ENCODE results near the gene CELA2B. TPM values are rescaled to one million over a fixed set of nuclear protein-coding genes. Genes with fewer than 3 reads are reported as not detected.

The CELA2B gene
- total RNA-seq, 2 donors from 2014 or later: 333 to 1,481 TPM

DNA sequence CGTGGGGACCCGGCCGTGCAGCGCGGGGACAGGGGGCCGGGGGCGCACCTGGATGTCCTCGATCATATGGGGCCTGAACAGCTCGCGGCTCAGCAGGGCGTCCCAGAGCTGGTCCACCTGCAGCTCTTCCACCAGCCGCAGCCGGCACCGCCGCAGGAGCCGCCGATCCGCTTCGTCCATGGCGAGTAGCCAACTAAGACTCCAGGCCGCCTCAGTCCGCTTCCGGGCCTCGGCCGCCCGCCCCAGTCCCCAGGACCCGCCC lies 48.0 kb downstream of the CELA2B start, which contains the start of gene CASP9:
Gene CASP9, minus strand, starts transcription at position 195 of the 262 bp plus-strand sequence. Its CDS starts 15 bp downstream, at position 180.
- Histone ChIP-seq H3K36me3 (replicated peaks in 1 of 2; ENCODE audit: insufficient read depth in 1 of 2, low read depth in 2 of 2) (no peaks in the 10 kb centered on the region), H3K9me3 (no peaks in the 10 kb centered on the region)
- TF ChIP-seq POLR2A (IDR thresholded peaks at IDR 0.05): peak in 2 of 3 donors; percentile 34 to 72
- TF ChIP-seq, protein P1, sequence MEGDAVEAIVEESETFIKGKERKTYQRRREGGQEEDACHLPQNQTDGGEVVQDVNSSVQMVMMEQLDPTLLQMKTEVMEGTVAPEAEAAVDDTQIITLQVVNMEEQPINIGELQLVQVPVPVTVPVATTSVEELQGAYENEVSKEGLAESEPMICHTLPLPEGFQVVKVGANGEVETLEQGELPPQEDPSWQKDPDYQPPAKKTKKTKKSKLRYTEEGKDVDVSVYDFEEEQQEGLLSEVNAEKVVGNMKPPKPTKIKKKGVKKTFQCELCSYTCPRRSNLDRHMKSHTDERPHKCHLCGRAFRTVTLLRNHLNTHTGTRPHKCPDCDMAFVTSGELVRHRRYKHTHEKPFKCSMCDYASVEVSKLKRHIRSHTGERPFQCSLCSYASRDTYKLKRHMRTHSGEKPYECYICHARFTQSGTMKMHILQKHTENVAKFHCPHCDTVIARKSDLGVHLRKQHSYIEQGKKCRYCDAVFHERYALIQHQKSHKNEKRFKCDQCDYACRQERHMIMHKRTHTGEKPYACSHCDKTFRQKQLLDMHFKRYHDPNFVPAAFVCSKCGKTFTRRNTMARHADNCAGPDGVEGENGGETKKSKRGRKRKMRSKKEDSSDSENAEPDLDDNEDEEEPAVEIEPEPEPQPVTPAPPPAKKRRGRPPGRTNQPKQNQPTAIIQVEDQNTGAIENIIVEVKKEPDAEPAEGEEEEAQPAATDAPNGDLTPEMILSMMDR (IDR thresholded peaks at IDR 0.05): peak in 1 of 7 experiments; percentile 31

DNA sequence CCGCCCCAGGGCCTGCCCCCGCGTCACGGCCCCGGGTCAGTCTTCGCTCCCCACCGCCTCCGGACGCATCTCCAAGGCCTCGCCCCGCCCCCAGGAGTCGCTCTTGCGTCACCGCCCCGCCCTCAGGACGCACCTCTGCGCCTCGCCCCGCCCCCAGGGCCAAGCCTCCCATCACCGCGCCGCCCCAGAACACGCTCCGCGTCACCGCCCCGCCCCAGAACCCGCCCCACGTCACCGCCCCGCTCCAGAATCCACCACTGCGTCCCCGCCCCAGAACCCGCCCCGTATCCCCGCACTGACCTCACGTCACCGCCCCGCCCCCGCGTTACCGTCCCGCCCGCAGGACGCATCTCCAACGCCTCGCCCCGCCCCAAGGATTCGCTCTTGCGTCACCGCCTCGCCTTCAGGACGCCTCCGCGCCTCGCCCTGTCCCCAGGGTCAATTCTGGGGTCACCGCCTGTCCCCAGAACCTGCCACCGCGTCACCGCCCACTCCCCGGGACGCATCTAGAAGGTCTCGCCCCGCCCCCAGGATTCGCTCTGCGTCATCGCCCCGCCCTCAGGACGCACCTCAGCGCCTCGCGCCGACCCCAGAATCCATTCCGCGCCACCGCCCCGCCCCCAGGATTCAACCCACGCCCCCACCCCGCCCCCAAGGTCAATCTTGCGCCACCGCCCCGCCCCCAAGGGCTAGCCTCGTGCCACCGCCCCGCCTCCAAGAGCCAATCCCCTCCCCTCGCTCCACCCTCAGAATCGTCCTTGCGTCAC lies 48.6 kb downstream of the CELA2B start:
- 0% methylated on average over 29 of the region's 88 CpGs; no CpG with 5 or more reads in 1 of the 2 donors for whole genome bisulfite sequencing, 2 donors
- no peak overlapping the region for H3K4me3 ChIP-seq
- ATAC-seq: peak; percentile 67
- H3K9me3 ChIP-seq: no peaks in the 10 kb centered on the region
- intact Hi-C loops (cut with DNase I): no loop called here
- H3K36me3 ChIP-seq (replicated peaks in 1 of 2; ENCODE audit: insufficient read depth in 1 of 2, low read depth in 2 of 2): no peaks in the 10 kb centered on the region
- TF ChIP-seq, protein P1 (IDR thresholded peaks at IDR 0.05): no peak
- TF ChIP-seq POLR2A (IDR thresholded peaks at IDR 0.05): no peak
- H3K27me3 ChIP-seq: no peaks in the 10 kb centered on the region
- H3K4me1 ChIP-seq: peaks cover 32% of the 10 kb centered on the region
- H3K27ac ChIP-seq: peak overlapping the region; percentile 94 to 99 (median 98)
- peak; percentile 100 for DNase-seq

More for the DNA sequence above, 48.0 kb downstream of the CELA2B start, which contains the start of gene CASP9:
- ATAC-seq (no peak), DNase-seq (no peak)
- H3K27me3 ChIP-seq: no peaks in the 10 kb centered on the region
- H3K4me1 ChIP-seq: peaks cover 32% of the 10 kb centered on the region
- peak within 1 kb of the TSS; percentile 11 to 13 for H3K4me3 ChIP-seq
- intact Hi-C loops (cut with DNase I): no loop called here
- WGBS, 2 donors: 0% methylated on average over 15 of the region's 27 CpGs; no CpG with 5 or more reads in 1 of the 2 donors
- H3K27ac ChIP-seq: peak within 1 kb of the TSS; percentile 94 to 99 (median 98)

DNA sequence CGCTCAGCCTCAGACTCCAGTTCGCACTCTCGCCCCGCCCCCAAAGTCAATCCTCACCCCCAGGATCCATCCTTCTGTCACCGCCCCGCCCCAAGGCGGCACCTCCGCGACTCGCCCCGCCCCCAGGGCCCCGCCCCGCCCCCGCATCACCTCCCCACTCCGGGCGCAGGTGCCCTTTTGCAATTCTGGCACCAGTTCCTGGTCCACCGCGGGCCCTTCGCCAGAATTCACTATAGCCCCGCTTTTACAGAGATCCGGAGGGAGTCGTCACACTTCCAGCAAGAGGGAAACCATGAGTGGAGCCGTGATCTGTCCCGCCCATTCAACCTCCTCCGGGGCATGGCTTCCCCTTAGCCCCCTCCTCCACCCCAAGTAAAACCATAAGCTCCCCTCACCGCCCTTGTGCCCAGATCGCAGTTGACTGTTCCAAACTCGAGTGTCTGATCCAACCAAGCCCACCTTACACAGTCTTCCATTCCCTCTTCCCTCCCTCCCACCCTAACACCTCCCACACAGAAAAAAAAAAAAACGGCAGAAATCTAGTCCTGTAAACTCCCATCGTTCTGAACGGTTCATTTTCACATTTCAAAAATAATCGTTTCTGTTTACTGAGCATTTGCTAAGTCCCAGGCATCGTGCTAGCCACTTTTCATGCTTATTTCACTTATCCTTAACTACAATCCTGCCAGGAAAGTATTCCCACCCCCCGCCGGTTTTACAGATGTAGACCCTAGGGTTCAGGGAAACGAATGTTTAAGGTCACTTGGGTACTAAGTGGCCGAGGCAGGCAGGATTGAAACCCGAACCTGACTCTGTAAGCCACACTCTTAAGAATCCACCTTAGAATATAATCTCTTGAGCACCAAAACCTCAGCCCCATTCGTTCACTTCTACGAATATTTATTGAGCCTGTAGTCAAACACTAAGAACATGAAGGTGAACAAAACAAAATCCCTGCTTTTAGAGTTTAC lies 49.4 kb downstream of the CELA2B start:
- H3K27me3 ChIP-seq: no peaks in the 10 kb centered on the region
- intact Hi-C loops (cut with DNase I): no loop called here
- H3K27ac ChIP-seq: peak overlapping the region; percentile 81 to 99 (median 96)
- no peaks in the 10 kb centered on the region for H3K36me3 ChIP-seq (replicated peaks in 1 of 2; ENCODE audit: insufficient read depth in 1 of 2, low read depth in 2 of 2)
- H3K4me3 ChIP-seq: peak overlapping the region in 1 of 2 donors; percentile 13
- 1 to 2% methylated on average over 17 to 33 of the region's 40 CpGs for WGBS, 2 donors
- TF ChIP-seq, protein P1 (IDR thresholded peaks at IDR 0.05): no peak
- TF ChIP-seq POLR2A (IDR thresholded peaks at IDR 0.05): peak in 2 of 3 donors; percentile 36 to 47
- ATAC-seq (peak; percentile 67), DNase-seq (peak in 2 of 4 donors; percentile 100)
- peaks cover 32% of the 10 kb centered on the region for H3K4me1 ChIP-seq
- no peaks in the 10 kb centered on the region for H3K9me3 ChIP-seq

DNA sequence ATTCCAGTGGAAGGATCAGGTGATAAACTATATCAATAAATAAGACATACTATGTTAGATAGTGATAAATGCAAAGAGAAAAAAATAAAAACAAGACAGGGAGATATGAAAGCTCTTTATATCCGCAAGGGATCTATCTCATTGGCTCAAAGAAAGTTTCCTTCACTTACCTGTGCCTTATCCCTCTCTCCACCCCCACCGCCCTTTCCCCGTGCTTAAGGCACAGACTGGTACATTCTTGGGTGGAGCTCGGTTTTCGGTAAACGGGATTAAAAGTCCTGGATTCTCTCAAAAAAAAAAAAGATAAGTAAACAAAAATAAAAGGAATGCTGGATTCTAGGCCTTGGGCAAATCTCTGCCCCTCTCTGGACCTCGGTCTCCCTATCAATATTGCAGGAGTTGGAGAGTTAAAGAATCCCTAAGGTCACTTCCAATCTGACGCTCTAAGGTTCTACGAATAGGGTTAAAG lies 50.2 kb downstream of the CELA2B start:
- peak in 1 of 4 donors; percentile 39 for DNase-seq
- H3K36me3 ChIP-seq (replicated peaks in 1 of 2; ENCODE audit: insufficient read depth in 1 of 2, low read depth in 2 of 2): no peaks in the 10 kb centered on the region
- no peak for ATAC-seq
- TF ChIP-seq POLR2A (IDR thresholded peaks at IDR 0.05): no peak
- TF ChIP-seq, protein P1 (IDR thresholded peaks at IDR 0.05): no peak
- intact Hi-C loops (cut with DNase I): no loop called here
- WGBS, 2 donors: 9 to 10% methylated on average over 9 of the region's 9 CpGs
- H3K4me3 ChIP-seq: no peak overlapping the region
- no peaks in the 10 kb centered on the region for H3K9me3 ChIP-seq
- peak overlapping the region; percentile 90 to 99 (median 96) for H3K27ac ChIP-seq
- peaks cover 32% of the 10 kb centered on the region for H3K4me1 ChIP-seq
- H3K27me3 ChIP-seq: no peaks in the 10 kb centered on the region
